HCT116 (cell line): ENCODE data around the gene MGA. TPM values are rescaled to one million over a fixed set of nuclear protein-coding genes. Genes with fewer than 3 reads are reported as not detected.

ENCODE experiments used
- ATAC-seq: fragments of 200-7000 bp; cut with Tn5 transposase; 2 replicates; pipeline ENCODE4 v1.9.1; 2020; ENCODE audit warnings: mild to moderate bottlenecking, moderate library complexity
- BruUV-seq: library from RNA; stranded (reverse); fragments of 400-500 nt; replicated peaks from 2 replicates; lab custom pipeline; 2021; lab: Mats Ljungman, UMichigan
- CTCF ChIA-PET: fragments of 300-600 bp; sonication (Branson Sonifier 250); formaldehyde crosslinking; loops from one replicate; lab custom pipeline; 2021; ENCODE audit warnings: antibody characterized with exemption; lab: Charles Lee
- POLR2A ChIA-PET: fragments of 300-600, 350-600 bp; sonication (Branson Sonifier 250); formaldehyde crosslinking; loops from one replicate; lab custom pipeline; 2021; ENCODE audit warnings: antibody characterized with exemption; lab: Charles Lee
- RAD21 ChIA-PET, 2 experiments: fragments of 300-600 bp; sonication (Branson Sonifier 250); formaldehyde crosslinking; loops; one replicate each; lab custom pipeline; 2023; ENCODE audit warnings: low total read pairs in 2 of 2; ENCODE audit not compliant: uncharacterized antibody in 2 of 2, unreplicated experiment in 2 of 2, low non-redundant PET in 1 of 2; lab: Charles Lee
- DNase-seq: peaks from one replicate; pipeline ENCODE4 v3.0.0-alpha.2; 2010; ENCODE audit warnings: low read depth, low spot score
- H2AFZ ChIP-seq: fragments of 200-600 bp; shearing (Covaris generic), sonication (generic); 2 replicates; pipeline ENCODE4 v1.6.1; 2017; ENCODE audit warnings: low read depth, mixed run types, mixed read lengths, antibody characterized with exemption, low read length; ENCODE audit not compliant: poor library complexity, severe bottlenecking
- H3K27ac ChIP-seq: 2 replicates; pipeline ENCODE4 v1.5.1; 2012; ENCODE audit warnings: low read depth, low read length
- H3K27me3 ChIP-seq: fragments of 200-600 bp; sonication (generic); 2 replicates; pipeline ENCODE4 v1.6.1; 2016; ENCODE audit warnings: mixed run types, low read length, mixed read lengths; ENCODE audit not compliant: insufficient read depth
- H3K36me3 ChIP-seq, 2 experiments: fragments of 200-500 bp in 1 of 2; fragments of 200-600 bp in 1 of 2; sonication (Bioruptor generic) in 1 of 2; sonication (generic) in 1 of 2; 2 replicates each; pipeline versions ENCODE4 v1.5.1 to v1.6.1; 2014 to 2016; ENCODE audit warnings: low read length in 2 of 2, inconsistent platforms in 1 of 2, mixed read lengths in 1 of 2, mixed run types in 1 of 2; ENCODE audit not compliant: insufficient read depth in 2 of 2, control insufficient read depth in 1 of 2
- H3K4me1 ChIP-seq, 2 experiments: fragments of 200-600 bp in 1 of 2; sonication (generic) in 1 of 2; 2 replicates each; pipeline versions ENCODE4 v1.5.1 to v1.6.1; 2012 to 2017; ENCODE audit warnings: low read length in 2 of 2, inconsistent platforms in 1 of 2, mild to moderate bottlenecking in 1 of 2, mixed read lengths in 1 of 2, mixed run types in 1 of 2, moderate library complexity in 1 of 2; ENCODE audit not compliant: insufficient read depth in 2 of 2, control insufficient read depth in 1 of 2
- H3K4me2 ChIP-seq: fragments of 200-600 bp; sonication (generic); 2 replicates; pipeline ENCODE4 v1.6.1; 2017; ENCODE audit warnings: mixed run types, low read length, mixed read lengths
- H3K4me3 ChIP-seq, 2 experiments: fragments of 200-600 bp in 1 of 2; sonication (generic) in 1 of 2; replicated peaks in 1 of 2; 2 replicates each; pipeline ENCODE4 v1.5.1; 2011 to 2016; ENCODE audit warnings: low read length in 2 of 2, control low read depth in 1 of 2, low read depth in 1 of 2, mild to moderate bottlenecking in 1 of 2, mixed read lengths in 1 of 2, mixed run types in 1 of 2
- H3K79me2 ChIP-seq: fragments of 200-600 bp; sonication (generic); 2 replicates; pipeline ENCODE4 v1.6.1; 2017; ENCODE audit warnings: mild to moderate bottlenecking, mixed run types, low read length, moderate library complexity, mixed read lengths; ENCODE audit not compliant: insufficient read depth
- H3K9ac ChIP-seq: fragments of 200-600 bp; sonication (generic); 2 replicates; pipeline ENCODE4 v1.6.1; 2016; ENCODE audit warnings: low read length, mixed read lengths
- H3K9me2 ChIP-seq: fragments of 200-600 bp; sonication (generic), shearing (Covaris generic); 2 replicates; pipeline ENCODE4 v1.6.1; 2017; ENCODE audit warnings: mixed run types, mild to moderate bottlenecking, moderate library complexity; ENCODE audit not compliant: insufficient read depth
- H3K9me3 ChIP-seq, 2 experiments: fragments of 200-500 bp in 1 of 2; fragments of 200-600 bp in 1 of 2; sonication (Bioruptor generic) in 1 of 2; sonication (generic) in 1 of 2; 2 replicates each; pipeline ENCODE4 v1.6.1; 2014 to 2017; ENCODE audit warnings: low read length in 2 of 2, mixed read lengths in 2 of 2, inconsistent platforms in 1 of 2, low read depth in 1 of 2, mild to moderate bottlenecking in 1 of 2, mixed run types in 1 of 2, moderate library complexity in 1 of 2; ENCODE audit not compliant: control insufficient read depth in 1 of 2, insufficient read depth in 1 of 2
- H4K20me1 ChIP-seq: fragments of 200-600 bp; sonication (generic), shearing (Covaris generic); 2 replicates; pipeline ENCODE4 v1.6.1; 2017; ENCODE audit warnings: mixed run types, mild to moderate bottlenecking, moderate library complexity; ENCODE audit not compliant: insufficient read depth
- CTCF ChIP-seq, 3 experiments: fragments of 200-600 bp in 1 of 3; sonication (generic) in 1 of 3; IDR thresholded peaks in 2 of 3; conservative IDR thresholded peaks in 1 of 3; 2 replicates each; pipeline ENCODE4 v1.5.1; 2012 to 2017; ENCODE audit warnings: low read depth in 2 of 3, low read length in 2 of 3, antibody characterized with exemption in 1 of 3, borderline replicate concordance in 1 of 3, control low read depth in 1 of 3, mild to moderate bottlenecking in 1 of 3, mixed read lengths in 1 of 3, mixed run types in 1 of 3, moderate library complexity in 1 of 3; ENCODE audit not compliant: insufficient read depth in 1 of 3
- ELF1 ChIP-seq: IDR thresholded peaks from 2 replicates; pipeline ENCODE4 v1.6.1; 2012; ENCODE audit warnings: low read depth, borderline replicate concordance
- FOSL1 ChIP-seq: IDR thresholded peaks from 2 replicates; pipeline ENCODE4 v1.6.1; 2012; ENCODE audit warnings: low read depth
- POLR2AphosphoS5 ChIP-seq: IDR thresholded peaks from 2 replicates; pipeline ENCODE4 v1.6.1; 2011; ENCODE audit warnings: mild to moderate bottlenecking, low read depth, low read length, moderate library complexity
- REST ChIP-seq: IDR thresholded peaks from 2 replicates; pipeline ENCODE4 v1.6.1; 2012; ENCODE audit warnings: low read depth
- SP1 ChIP-seq: IDR thresholded peaks from 2 replicates; pipeline ENCODE4 v1.6.1; 2012; ENCODE audit warnings: low read depth
- ZFX ChIP-seq: fragments of 450-650 bp; IDR thresholded peaks from 2 replicates; pipeline ENCODE4 v1.6.1; 2017
- intact Hi-C: fragments of 100-400 bp; cut with micrococcal nuclease; formaldehyde crosslinking; loops from 2 replicates; pipeline ENCODE4 v1.10.0; 2022
- total RNA-seq: library from RNA; stranded (reverse); gene quantifications from one replicate; pipeline ENCODE4 v1.2.1, GENCODE V29; 2021; ENCODE audit not compliant: unreplicated experiment

MGA gene
- total RNA-seq, 1 experiment from 2014 or later = 28.9 TPM

- Histone ChIP-seq H3K79me2 (no peaks in the 10 kb centered on the region), H3K4me2 (no peak overlapping the region), H3K4me1 (0 out of 4 replicates have a peak, but pooled peaks cover 0 to 2% of the 10 kb centered on the region in 2 experiments), H3K36me3 (no peaks in the 10 kb centered on the region), H3K9me3 (no peaks in the 10 kb centered on the region), H4K20me1 (no peaks in the 10 kb centered on the region), H3K9me2 (no peaks in the 10 kb centered on the region), H2AFZ (no peak overlapping the region), H3K9ac (no peak overlapping the region), H3K27me3 (no peaks in the 10 kb centered on the region), H3K27ac (no peak overlapping the region), H3K4me3 (no peak overlapping the region)
- DNase-seq (no peak), ATAC-seq (no peak)
- no TSS peak for BruUV-seq
- intact Hi-C loops = no loop called here
- POLR2A ChIA-PET = no interaction called here
- CTCF ChIA-PET = no interaction called here
- TF ChIP-seq SP1 = no peak
- no peak for TF ChIP-seq REST
- no peak for TF ChIP-seq POLR2AphosphoS5
- TF ChIP-seq CTCF (IDR thresholded peaks at IDR 0.05 in 2 of 3, conservative IDR thresholded peaks at IDR 0.05 in 1 of 3; ENCODE audit: borderline replicate concordance in 1 of 3, insufficient read depth in 1 of 3, low read depth in 2 of 3, low read length in 2 of 3) = no peak
- TF ChIP-seq ZFX = no peak
- no peak for TF ChIP-seq FOSL1
- TF ChIP-seq ELF1 = no peak
- RAD21 ChIA-PET = no interaction called here
Observed at GRCh38 chr15:41653760-41654159, 6.4 kb upstream of the MGA start.
